MG63 (cell line): ENCODE measurements around the gene TAF4. TPM values are rescaled to one million over a fixed set of nuclear protein-coding genes. Genes with fewer than 3 reads are reported as not detected.

Experiments
- DNase-seq: peaks from one replicate; pipeline ENCODE4 v3.0.0-alpha.2; 2020
- H3K27me3 ChIP-seq: fragments of 250-450 bp; sonication (Bioruptor Pico); 2 replicates; pipeline ENCODE4 v1.5.1; 2020; ENCODE audit warnings: mild to moderate bottlenecking, moderate library complexity
- H3K36me3 ChIP-seq: fragments of 250-450 bp; sonication (Bioruptor Pico); 2 replicates; pipeline ENCODE4 v1.5.1; 2020; ENCODE audit warnings: mild to moderate bottlenecking, moderate library complexity
- H3K4me3 ChIP-seq: fragments of 250-450 bp; sonication (Bioruptor Pico); 2 replicates; pipeline ENCODE4 v1.5.1; 2020; ENCODE audit warnings: mild to moderate bottlenecking, moderate library complexity
- H3K9me3 ChIP-seq: fragments of 250-450 bp; sonication (Bioruptor Pico); 2 replicates; pipeline ENCODE4 v1.5.1; 2020; ENCODE audit warnings: mild to moderate bottlenecking, moderate library complexity
- total RNA-seq: library from RNA; depleted of rRNA; stranded (reverse); fragments of >200 nt; shearing (Covaris generic); gene quantifications from 2 replicates; pipeline ENCODE4 v1.2.3, GENCODE V29; 2014; ENCODE audit warnings: low replicate concordance

TAF4 gene
- total RNA-seq, 1 experiment from 2014 or later = 3.6 TPM

DNA sequence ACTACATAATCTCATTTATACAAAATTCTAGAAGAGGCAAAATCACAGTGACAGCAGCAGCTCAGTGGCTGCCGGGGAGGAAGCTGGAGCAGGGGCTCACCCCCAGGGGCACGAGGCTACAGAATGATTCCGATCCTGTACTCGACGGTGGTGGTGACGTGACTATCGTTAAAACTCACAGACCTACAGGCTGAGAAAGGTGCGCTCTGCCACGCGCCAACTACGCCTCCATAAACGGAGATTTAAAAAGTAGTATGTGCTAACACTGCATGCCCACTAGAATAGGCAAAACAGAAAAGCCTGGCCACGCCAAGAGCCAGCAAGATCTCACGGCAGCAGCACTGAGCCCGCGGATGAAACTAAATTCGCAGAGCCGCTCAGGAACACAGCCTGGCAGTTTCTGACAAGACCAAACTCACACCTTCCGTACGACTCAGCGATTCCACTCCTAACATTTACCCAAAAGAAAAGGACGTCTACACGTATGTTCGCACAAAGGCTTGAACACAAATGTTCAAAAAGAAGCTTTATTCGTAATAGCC is 25.2 kb downstream of the TAF4 start:
- H3K9me3 ChIP-seq = peaks cover 4% of the 10 kb centered on the region; the same call in 1 of the 2 replicates
- H3K4me3 ChIP-seq = no peak overlapping the region
- no peaks in the 10 kb centered on the region for H3K27me3 ChIP-seq
- no peak for DNase-seq
- no peaks in the 10 kb centered on the region for H3K36me3 ChIP-seq

DNA sequence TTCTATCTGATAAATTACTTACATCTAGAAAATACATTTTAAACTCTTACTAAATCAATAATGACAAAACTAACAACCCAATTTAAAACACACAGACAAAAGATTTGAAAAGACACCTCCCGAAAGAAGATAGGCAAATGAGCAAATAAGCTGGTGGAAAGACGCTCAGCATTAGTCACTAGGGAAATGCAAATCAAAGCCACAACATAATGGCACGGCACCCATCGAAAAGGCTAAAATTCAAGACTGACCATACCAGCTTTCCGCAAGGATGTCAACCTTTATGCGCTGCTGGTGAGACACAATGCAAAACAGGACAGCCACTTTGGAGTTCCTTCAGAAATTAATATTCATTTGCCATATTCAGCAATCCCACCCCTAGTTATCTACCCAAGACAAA is 25.9 kb downstream of the TAF4 start:
- H3K9me3 ChIP-seq = peaks cover 4% of the 10 kb centered on the region; the same call in 1 of the 2 replicates
- H3K27me3 ChIP-seq = no peaks in the 10 kb centered on the region
- no peak for DNase-seq
- no peak overlapping the region for H3K4me3 ChIP-seq
- no peaks in the 10 kb centered on the region for H3K36me3 ChIP-seq

DNA sequence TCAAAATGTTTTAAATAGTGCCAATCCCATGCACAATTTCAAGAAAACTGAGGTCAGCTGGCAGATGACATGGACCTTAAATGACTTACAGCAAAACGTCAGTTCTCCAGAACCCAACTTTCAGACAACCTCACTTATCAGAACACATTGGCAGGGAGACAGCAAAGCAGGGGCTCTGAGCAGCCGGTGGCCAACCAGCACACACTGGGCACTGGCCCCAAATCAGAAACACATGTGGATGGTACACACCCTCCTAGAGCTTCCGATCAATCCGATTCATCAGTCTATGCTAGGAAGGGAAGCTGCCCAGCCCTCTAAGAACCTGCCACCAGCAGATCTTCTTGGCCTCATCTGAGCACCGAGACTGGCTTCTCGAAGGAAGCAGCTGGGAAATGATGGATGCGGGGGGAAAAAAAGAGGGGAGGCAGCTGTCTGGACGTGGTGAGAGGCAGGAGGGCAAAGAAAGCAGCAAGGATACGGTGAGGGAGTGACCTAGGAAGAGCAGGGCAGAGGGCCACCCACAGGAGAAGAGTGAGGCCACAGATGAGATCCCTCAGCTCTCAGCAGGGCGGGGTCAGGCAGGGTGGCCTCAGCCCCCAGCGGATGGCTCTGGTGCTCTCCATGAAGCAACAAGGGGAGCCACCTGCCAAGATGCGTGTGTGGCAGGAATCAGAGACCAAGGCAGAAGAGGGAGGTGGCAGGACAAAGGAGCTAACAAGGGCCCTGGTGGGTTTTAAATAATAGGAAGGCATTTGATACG is 32.9 kb downstream of the TAF4 start:
- peaks cover 2% of the 10 kb centered on the region; the same call in 1 of the 2 replicates for H3K9me3 ChIP-seq
- H3K36me3 ChIP-seq = no peaks in the 10 kb centered on the region
- no peak overlapping the region for H3K4me3 ChIP-seq
- DNase-seq = no peak
- no peaks in the 10 kb centered on the region for H3K27me3 ChIP-seq

DNA sequence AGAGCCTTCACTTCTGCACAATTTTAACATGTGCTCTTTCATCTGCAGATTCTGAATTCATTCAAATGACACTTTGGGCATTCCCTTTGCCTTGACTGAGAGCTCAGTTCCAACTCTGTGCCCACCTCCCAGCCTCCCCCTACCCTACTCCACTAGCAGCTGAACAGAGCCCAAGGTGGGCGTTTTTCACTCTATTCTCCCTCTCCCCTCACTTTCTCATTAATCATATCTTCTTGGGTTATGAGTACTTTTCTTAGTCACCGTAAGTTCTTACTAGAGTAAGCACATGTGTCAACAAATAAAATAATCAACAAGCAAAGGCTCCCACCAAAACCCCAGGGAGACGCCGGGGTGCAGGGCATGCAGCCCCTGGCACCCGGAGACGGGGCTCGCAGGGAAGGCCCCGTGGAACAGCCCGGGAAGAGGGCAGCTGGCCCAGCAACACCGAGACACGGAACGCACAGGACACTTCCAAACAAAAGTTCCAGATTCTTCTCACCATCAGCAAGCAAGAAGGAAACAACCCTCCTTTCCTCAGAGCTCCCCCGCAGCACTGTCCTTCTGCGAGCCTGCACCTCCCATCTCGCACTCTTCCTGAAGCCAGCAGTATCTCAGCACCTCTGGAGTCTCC is 34.1 kb downstream of the TAF4 start:
- no peak for DNase-seq
- H3K36me3 ChIP-seq = no peaks in the 10 kb centered on the region
- peaks cover 2% of the 10 kb centered on the region; the same call in 1 of the 2 replicates for H3K9me3 ChIP-seq

DNA sequence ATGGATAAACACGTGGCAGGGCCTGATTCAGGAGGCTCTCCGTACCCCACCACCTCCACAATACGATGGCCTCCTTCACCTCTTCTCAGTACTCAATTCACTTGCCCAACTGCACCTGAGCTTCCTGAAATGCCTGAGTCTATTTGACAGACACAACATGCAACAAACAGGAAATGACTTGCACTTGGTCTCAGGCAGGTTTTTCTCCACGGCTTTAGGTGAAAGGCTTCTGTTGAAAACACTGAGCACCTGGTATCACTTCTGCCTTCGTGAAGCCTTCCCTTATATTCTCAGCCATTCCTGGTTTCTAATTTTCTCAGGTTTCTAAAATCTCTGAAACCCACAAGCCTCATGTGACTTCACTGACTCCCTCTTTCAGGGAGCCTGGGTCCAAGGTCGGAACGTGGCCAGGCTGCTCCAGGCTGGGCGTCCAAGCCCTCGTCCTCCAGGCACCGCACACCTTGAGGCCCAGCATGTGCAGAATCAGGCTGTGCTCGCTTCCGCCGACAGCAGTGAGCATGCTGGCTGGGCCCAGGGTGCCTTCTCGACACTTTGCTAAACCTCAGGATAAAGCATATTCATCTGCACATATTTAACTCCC is 34.7 kb downstream of the TAF4 start:
- DNase-seq = no peak
- H3K9me3 ChIP-seq = peaks cover 2% of the 10 kb centered on the region; the same call in 1 of the 2 replicates
- no peaks in the 10 kb centered on the region for H3K36me3 ChIP-seq
- no peaks in the 10 kb centered on the region for H3K27me3 ChIP-seq
- no peak overlapping the region for H3K4me3 ChIP-seq

More for the DNA sequence above, 34.1 kb downstream of the TAF4 start:
- Histone ChIP-seq H3K27me3 (no peaks in the 10 kb centered on the region), H3K4me3 (no peak overlapping the region)

DNA sequence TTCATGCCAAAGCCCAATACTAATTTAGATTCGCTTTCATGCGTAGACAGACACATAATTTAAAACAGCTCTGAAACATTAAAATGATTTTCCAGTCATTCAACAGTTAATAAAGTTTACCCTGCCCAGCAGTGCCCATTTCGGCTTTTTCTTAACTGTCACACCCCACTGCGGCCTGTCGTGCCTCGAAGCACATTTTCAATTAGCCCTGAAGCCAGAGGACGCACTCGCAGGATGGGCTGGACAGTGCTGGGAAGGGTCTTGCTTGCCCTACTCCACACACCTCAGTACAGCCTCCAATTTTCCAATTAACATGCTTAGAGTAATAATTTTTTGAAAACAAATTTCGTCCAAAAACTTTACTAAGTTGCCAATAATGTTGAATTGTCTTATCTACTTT is 35.3 kb downstream of the TAF4 start:
- no peak overlapping the region for H3K4me3 ChIP-seq
- no peak for DNase-seq
- no peaks in the 10 kb centered on the region for H3K9me3 ChIP-seq
- H3K36me3 ChIP-seq = no peaks in the 10 kb centered on the region
- H3K27me3 ChIP-seq = no peaks in the 10 kb centered on the region

DNA sequence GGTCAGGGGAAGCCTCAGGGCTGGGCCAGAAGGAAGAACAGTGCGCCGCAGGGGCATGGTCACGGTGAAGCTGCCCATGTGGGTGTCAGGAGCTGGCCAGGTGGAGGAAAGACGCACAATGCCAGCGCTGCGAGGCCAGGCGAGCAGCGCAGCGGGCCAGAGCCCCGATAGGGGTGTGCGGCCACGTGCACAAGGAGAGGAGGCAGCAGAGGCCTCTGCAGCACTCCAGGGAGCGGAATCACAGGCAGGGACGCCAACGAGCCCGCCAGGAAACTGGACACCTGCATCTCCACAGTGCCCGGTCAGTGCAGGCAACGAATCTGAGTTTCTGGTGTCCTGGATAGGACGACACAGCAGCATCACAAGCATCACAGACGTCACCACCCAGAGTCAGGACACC is 35.7 kb downstream of the TAF4 start:
- no peaks in the 10 kb centered on the region for H3K36me3 ChIP-seq
- no peak for DNase-seq
- no peaks in the 10 kb centered on the region for H3K9me3 ChIP-seq
- no peak overlapping the region for H3K4me3 ChIP-seq
- no peaks in the 10 kb centered on the region for H3K27me3 ChIP-seq

DNA sequence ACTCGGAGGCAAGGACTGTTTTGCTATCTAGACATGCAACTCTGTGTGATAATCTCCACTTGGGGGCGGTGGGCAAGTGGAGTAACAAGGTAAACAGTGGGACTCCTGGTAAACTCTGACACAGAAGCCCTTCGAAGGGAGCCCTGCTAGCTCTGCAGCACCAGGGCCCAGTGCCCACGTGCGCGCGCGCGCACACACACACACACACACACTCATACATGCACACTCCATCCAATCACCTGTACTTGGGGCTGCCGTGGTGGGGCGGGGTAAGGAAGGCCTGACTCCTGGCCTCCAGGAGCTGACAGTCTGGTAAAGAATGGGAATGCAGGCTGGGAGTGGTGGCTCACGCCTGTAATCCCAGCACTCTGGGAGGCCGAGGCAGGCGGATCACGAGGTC is 36.4 kb downstream of the TAF4 start:
- no peaks in the 10 kb centered on the region for H3K27me3 ChIP-seq
- no peaks in the 10 kb centered on the region for H3K36me3 ChIP-seq
- no peak for DNase-seq
- no peaks in the 10 kb centered on the region for H3K9me3 ChIP-seq
- no peak overlapping the region for H3K4me3 ChIP-seq

DNA sequence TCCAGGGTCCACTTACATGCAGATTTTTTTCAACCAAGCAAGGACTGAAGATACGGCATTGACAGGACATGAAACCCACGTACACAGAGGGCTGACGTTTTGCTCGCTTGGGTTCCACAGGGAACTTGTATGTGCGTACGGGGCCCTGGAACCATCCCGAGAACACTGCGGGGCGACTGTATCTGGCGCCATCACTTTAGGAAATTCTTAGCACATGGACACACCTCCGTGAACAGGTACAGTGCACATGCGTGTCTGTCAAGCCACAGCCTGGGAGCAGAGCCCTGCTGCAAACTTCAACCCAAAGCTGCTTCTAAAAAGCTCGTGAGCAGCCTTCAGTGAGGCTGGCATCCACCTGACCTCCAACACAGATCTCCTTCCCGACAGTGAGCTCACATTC is 37.3 kb downstream of the TAF4 start:
- H3K27me3 ChIP-seq = no peaks in the 10 kb centered on the region
- no peak overlapping the region for H3K4me3 ChIP-seq
- DNase-seq = no peak
- no peaks in the 10 kb centered on the region for H3K36me3 ChIP-seq
- no peaks in the 10 kb centered on the region for H3K9me3 ChIP-seq

DNA sequence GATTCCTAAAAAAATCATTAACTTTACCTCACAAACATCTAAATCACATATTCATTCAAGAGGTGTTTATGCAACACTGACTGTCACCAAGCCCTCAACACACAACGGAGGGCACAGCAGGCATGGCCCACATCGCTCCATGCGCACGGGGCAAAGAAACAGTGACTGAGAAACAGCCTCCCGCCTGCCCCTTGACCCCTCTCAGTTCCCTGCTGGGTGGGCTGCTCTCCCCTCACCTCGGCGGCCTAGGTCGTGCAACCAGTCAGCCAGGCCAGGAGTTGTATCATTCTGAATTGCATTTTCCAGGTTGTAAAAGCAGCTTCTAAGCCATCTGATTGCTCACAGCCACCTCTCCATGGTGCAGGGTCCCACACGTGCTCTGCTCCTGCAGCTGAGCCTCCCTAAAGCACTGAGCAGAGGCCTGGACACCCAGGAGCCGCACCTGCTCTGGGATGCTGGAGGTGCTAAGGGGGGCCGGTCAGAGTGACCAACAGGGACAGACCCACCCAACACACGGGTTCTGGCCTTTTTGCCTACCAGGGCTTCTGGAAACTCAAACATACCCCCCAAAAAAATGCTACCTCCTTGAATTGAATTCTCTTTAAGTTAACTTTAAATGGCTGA is 37.9 kb downstream of the TAF4 start:
- Histone ChIP-seq H3K4me3 (no peak overlapping the region), H3K27me3 (no peaks in the 10 kb centered on the region), H3K36me3 (no peaks in the 10 kb centered on the region), H3K9me3 (no peaks in the 10 kb centered on the region)
- no peak for DNase-seq

DNA sequence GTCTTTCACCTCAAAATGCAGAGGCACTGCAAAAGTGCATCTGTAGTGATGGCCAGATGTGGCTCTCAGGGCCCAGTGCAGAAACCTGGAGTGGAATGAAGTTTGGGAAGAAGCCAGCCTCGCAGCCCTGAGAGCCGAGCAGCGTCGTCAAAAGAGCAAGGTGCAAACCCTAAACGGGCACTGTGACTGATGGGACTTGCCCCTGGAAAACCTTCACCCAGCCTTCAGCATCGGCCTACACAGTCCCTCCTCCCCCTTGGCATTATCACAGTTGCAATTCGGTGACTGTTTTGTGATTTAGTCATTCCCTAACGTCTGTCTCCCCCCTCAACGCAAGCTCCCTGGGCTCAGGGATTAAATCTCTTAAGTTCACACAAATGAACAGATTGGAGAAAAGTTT is 38.6 kb downstream of the TAF4 start:
- Histone ChIP-seq H3K27me3 (no peaks in the 10 kb centered on the region), H3K4me3 (no peak overlapping the region), H3K9me3 (no peaks in the 10 kb centered on the region), H3K36me3 (no peaks in the 10 kb centered on the region)
- DNase-seq = no peak

DNA sequence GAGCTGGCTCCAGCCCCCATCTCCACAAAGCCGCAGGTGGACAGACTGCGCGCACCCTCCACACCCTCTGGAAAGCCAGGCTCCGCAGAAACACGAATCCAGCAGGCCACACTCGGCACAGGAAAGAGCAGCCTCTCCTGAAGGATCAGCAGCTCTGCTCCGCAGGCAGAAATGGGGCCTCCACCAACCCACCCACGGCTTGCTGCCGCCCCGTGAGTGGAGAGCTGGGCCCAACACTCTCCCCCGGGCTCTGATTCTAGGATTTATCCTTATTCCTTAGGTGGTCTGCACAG is 39.2 kb downstream of the TAF4 start:
- no peak for DNase-seq
- Histone ChIP-seq H3K9me3 (no peaks in the 10 kb centered on the region), H3K4me3 (no peak overlapping the region), H3K27me3 (no peaks in the 10 kb centered on the region), H3K36me3 (no peaks in the 10 kb centered on the region)

DNA sequence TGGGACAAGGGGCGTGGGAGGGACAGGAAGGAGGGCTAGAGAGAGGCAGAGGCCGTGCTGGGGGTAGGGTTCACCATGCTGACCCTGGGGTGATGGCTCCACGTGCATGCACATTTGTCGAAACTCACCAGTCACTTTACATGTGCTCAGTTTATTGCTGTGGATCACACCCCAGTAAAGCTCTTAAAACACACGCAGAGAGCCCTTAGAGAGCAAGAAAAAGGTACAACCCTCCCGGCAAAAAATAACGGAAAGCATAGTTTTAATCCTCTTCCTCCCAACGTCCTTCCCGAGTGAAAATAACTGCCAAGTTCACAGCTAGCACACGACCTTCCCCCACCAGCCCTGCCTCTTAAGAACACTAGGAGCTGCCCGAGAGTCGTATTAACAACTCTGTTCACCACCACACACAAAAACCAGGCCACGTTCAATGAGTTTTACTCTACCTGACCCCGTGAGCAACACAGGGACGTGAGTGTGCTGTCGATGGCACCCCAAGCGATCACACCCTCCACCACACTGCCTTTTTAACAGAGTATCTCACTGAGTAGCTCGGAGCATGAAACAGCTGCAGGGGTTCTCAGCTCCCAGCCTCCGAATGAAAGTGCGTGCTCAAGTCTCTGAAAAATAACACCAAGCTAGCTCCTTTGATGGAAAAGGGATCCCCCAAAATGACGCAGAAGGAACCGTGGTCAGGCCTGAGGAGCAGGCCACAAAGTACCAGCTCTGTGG is 39.7 kb downstream of the TAF4 start:
- DNase-seq = no peak
- Histone ChIP-seq H3K27me3 (no peaks in the 10 kb centered on the region), H3K9me3 (no peaks in the 10 kb centered on the region), H3K36me3 (no peaks in the 10 kb centered on the region), H3K4me3 (no peak overlapping the region)

DNA sequence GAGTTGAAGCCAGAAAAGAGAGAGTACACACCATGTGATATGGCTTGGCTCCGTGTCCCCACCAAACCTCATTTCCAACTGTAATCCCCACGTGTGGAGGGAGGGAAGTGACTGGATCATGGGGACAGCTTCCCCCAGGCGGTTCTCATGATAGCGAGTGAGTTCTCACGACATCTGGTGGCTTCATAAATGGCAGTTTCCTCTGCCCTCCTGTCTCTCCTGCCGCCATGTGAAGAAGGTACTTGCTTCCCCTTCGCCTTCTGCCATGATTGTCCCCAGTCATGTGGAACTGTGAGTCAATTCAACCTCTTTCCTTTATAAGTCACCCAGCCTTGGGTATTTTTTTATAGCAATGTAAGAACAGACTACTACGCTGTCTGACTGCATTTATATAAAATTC is 40.3 kb downstream of the TAF4 start:
- DNase-seq = no peak
- Histone ChIP-seq H3K36me3 (no peaks in the 10 kb centered on the region), H3K27me3 (no peaks in the 10 kb centered on the region), H3K4me3 (no peak overlapping the region), H3K9me3 (no peaks in the 10 kb centered on the region)

DNA sequence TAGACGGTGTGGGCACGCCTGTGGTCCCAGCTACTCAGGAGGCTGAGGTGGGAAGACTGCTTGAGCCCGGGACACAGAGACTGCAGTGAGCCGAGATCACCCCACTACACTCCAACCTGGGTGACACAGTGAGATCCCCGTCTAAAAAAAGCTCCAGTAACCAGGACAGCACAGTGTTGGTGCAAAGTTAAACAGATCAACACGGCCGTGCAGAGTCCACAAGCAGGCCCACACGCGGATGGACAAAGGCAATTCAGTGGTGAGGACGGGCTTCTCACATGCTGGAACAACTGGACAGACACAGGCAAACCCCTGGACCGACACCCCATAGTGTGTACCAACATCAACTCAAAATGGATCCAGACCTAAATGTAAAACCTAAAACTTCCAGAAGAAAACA is 41.7 kb downstream of the TAF4 start:
- no peak for DNase-seq
- no peaks in the 10 kb centered on the region for H3K9me3 ChIP-seq
- H3K36me3 ChIP-seq = no peaks in the 10 kb centered on the region
- H3K27me3 ChIP-seq = no peaks in the 10 kb centered on the region
- H3K4me3 ChIP-seq = no peak overlapping the region

DNA sequence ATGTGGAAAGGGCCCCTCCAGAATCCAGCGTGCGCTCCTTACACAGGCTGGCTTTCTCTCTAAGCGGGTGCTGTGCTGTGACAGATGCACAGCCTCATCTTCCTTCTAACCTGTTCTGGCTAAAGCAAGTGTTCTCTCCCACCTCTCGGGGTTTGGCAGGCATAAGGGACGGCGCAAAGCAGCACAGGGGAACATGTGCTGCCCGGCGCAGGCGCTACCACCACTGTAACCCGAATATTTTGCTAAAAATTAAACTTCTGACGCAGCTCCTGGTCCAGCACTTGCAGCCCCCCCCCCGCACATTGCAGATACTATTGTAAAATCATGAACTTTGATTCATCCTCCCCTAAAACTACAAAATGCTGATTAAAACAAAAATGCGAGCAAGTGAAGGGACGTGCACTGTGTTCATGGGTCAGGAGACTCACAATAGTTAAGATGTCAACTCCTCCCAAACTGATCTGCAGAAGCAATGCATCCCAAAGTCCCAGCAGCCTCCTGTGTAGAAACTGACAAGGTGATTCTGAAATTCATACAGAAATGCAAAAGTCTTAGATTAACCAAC is 43.0 kb downstream of the TAF4 start:
- H3K27me3 ChIP-seq = no peaks in the 10 kb centered on the region
- no peaks in the 10 kb centered on the region for H3K36me3 ChIP-seq
- no peak overlapping the region for H3K4me3 ChIP-seq
- H3K9me3 ChIP-seq = no peaks in the 10 kb centered on the region
- no peak for DNase-seq
